WTC11 (cell line): ENCODE measurements around the gene ZNF385A. TPM values are rescaled to one million over a fixed set of nuclear protein-coding genes. Genes with fewer than 3 reads are reported as not detected.

Source experiments
- ATAC-seq: fragments of 200-7000 bp; cut with Tn5 transposase; 2 replicates; pipeline ENCODE4 v1.10.0; 2021; ENCODE audit warnings: mild to moderate bottlenecking, moderate library complexity
- CTCF ChIA-PET: fragments of 300-600 bp; sonication (Branson Sonifier 250); formaldehyde crosslinking; loops from one replicate; lab custom pipeline; 2021; ENCODE audit warnings: antibody characterized with exemption; lab: Charles Lee
- POLR2A ChIA-PET: fragments of 350-600 bp; sonication (Branson Sonifier 250); formaldehyde crosslinking; loops from one replicate; lab custom pipeline; 2021; ENCODE audit warnings: antibody characterized with exemption; lab: Charles Lee
- DNase-seq: peaks from one replicate; pipeline ENCODE4 v3.0.0; 2021; ENCODE audit warnings: low spot score
- H3K27ac Mint-ChIP-seq: 2 replicates; pipeline ENCODE4 v1.8.0; 2021; ENCODE audit warnings: mixed read lengths
- H3K27me3 Mint-ChIP-seq: 2 replicates; pipeline ENCODE4 v1.8.0; 2021; ENCODE audit warnings: low read depth, mild to moderate bottlenecking, moderate library complexity, mixed read lengths
- H3K36me3 Mint-ChIP-seq: 2 replicates; pipeline ENCODE4 v1.8.0; 2021; ENCODE audit warnings: mixed read lengths
- H3K4me1 Mint-ChIP-seq: 2 replicates; pipeline ENCODE4 v1.8.0; 2022; ENCODE audit warnings: mixed read lengths
- H3K4me3 Mint-ChIP-seq: 2 replicates; pipeline ENCODE4 v1.8.0; 2021; ENCODE audit warnings: mild to moderate bottlenecking, moderate library complexity, mixed read lengths
- H3K9me3 Mint-ChIP-seq: 2 replicates; pipeline ENCODE4 v1.8.0; 2021; ENCODE audit warnings: mixed read lengths
- ELF4 ChIP-seq: sonication (generic); formaldehyde crosslinking; IDR thresholded peaks from 2 replicates; pipeline ENCODE4 v1.8.1; 2022; ENCODE audit warnings: low read depth, mild to moderate bottlenecking, moderate library complexity, missing genetic modification reagents
- FOXK1 ChIP-seq: sonication (generic); formaldehyde crosslinking; IDR thresholded peaks from 2 replicates; pipeline ENCODE4 v1.8.0; 2022; ENCODE audit warnings: mild to moderate bottlenecking, moderate library complexity, missing genetic modification reagents
- FOXP4 ChIP-seq: sonication (generic); formaldehyde crosslinking; IDR thresholded peaks from 2 replicates; pipeline ENCODE4 v1.8.0; 2022; ENCODE audit warnings: mild to moderate bottlenecking, missing genetic modification reagents
- HMGXB4 ChIP-seq: sonication (generic); formaldehyde crosslinking; IDR thresholded peaks from 2 replicates; pipeline ENCODE4 v1.8.1; 2023; ENCODE audit warnings: mild to moderate bottlenecking, moderate library complexity, missing genetic modification reagents
- OVOL2 ChIP-seq: fragments of 250-450 bp; sonication (Bioruptor Pico); IDR thresholded peaks from 2 replicates; pipeline ENCODE4 v1.9.0; 2021; ENCODE audit warnings: mild to moderate bottlenecking, borderline replicate concordance
- RELA ChIP-seq: sonication (generic); formaldehyde crosslinking; IDR thresholded peaks from 2 replicates; pipeline ENCODE4 v1.8.1; 2022; ENCODE audit warnings: missing genetic modification reagents, mild to moderate bottlenecking, borderline replicate concordance
- RORB ChIP-seq: fragments of 250-450 bp; sonication (Bioruptor Pico); IDR thresholded peaks from 2 replicates; pipeline ENCODE4 v1.9.0; 2021; ENCODE audit warnings: mild to moderate bottlenecking
- USF1 ChIP-seq: sonication (generic); formaldehyde crosslinking; IDR thresholded peaks from 2 replicates; pipeline ENCODE4 v1.8.0; 2022; ENCODE audit warnings: mild to moderate bottlenecking, missing genetic modification reagents
- ZBTB43 ChIP-seq: sonication (generic); formaldehyde crosslinking; IDR thresholded peaks from 2 replicates; pipeline ENCODE4 v1.8.1; 2023; ENCODE audit warnings: mild to moderate bottlenecking, missing genetic modification reagents
- ZNF121 ChIP-seq: sonication (generic); formaldehyde crosslinking; IDR thresholded peaks from 2 replicates; pipeline ENCODE4 v1.8.0; 2023; ENCODE audit warnings: missing genetic modification reagents
- ZNF138 ChIP-seq: sonication (generic); formaldehyde crosslinking; conservative IDR thresholded peaks from 2 replicates; pipeline ENCODE4 v1.8.1; 2022; ENCODE audit warnings: mild to moderate bottlenecking, moderate library complexity, missing genetic modification reagents
- ZNF532 ChIP-seq: fragments of 250-450 bp; sonication (Bioruptor Pico); IDR thresholded peaks from 2 replicates; pipeline ENCODE4 v1.9.0; 2021; ENCODE audit warnings: mild to moderate bottlenecking, borderline replicate concordance
- total RNA-seq: library from RNA; stranded (reverse); gene quantifications from 3 replicates; pipeline ENCODE4 v1.2.3, GENCODE V29; 2021
- TF ChIP-seq, protein P1 (sequence below): sonication (generic); formaldehyde crosslinking; IDR thresholded peaks from 2 replicates; pipeline ENCODE4 v1.8.1; 2022; ENCODE audit warnings: mild to moderate bottlenecking, moderate library complexity, missing genetic modification reagents
- TF ChIP-seq, protein P2 (sequence below): sonication (generic); formaldehyde crosslinking; IDR thresholded peaks from 2 replicates; pipeline ENCODE4 v1.8.0; 2022; ENCODE audit warnings: missing genetic modification reagents

ZNF385A gene
- total RNA-seq, 1 experiment from 2014 or later = 23.5 TPM

- CTCF ChIA-PET = interaction anchor here (1.1 to 7.7 kb wide), 3 partner anchors 14 to 87 kb away, joined by 5 to 200 read pairs (median 13); partner anchors contain the start of gene COPZ1
- no peak for ATAC-seq
- Mint-ChIP-seq H3K36me3 (peaks cover 35% of the 10 kb centered on the region), H3K27ac (no peak overlapping the region), H3K27me3 (no peaks in the 10 kb centered on the region), H3K4me1 (peaks cover 5% of the 10 kb centered on the region), H3K9me3 (no peaks in the 10 kb centered on the region)
- DNase-seq = no peak
- TF ChIP-seq RORB (CRISPR knock-in tag) = no peak
- TF ChIP-seq FOXP4 (CRISPR knock-in tag) = no peak
- no peak for TF ChIP-seq ELF4 (CRISPR knock-in tag)
- TF ChIP-seq ZNF121 (CRISPR knock-in tag) = no peak
- TF ChIP-seq USF1 = no peak
- TF ChIP-seq ZBTB43 (CRISPR knock-in tag) = no peak
- TF ChIP-seq, all 79 proteins: peak for 0
- H3K4me3 Mint-ChIP-seq = no peak overlapping the region
- POLR2A ChIA-PET = no interaction called here
These were observed 45.7 kb downstream of the ZNF385A start for GRCh38 chr12:54338698-54339296.

DNA sequence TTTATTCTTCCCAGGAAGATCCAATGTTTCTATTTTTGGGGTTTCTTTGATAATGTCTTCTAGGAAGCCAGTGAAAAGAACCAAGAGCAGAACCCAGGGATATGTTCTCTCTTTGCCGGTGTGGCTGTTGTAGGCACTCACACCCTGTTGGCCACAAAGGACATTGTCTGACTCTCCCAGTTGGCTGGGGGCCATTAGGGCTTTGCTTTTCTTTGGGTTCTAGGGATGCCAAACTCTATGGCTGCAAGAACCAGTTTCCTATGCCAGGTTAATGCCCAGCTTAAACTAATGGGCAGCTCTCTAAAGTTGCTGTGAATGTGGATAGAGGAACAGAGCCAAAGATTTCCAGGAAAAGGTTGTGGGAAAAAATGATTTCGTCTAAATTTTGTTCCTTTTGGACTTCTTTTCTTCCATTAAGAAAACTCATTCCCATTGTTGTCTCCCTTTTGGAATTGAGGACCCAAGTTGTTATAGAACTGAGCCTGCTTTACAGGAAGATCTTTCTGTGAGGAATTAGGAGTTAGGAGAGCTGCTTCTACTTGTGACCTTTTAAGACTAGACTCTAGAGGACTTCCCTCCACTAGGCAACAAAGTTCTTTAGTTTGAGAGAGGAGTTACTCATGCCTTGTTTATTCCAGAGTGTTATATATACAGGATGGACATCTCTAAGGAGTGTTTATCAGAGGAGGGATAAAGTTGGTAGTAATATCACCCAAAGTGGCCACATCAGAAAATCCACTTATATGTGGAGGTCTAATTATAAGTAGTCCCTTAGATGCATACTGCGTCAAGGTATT lies 46.5 kb downstream of the ZNF385A start:
- no peaks in the 10 kb centered on the region for H3K27me3 Mint-ChIP-seq
- H3K4me1 Mint-ChIP-seq = peaks cover 5% of the 10 kb centered on the region
- no peak overlapping the region for H3K27ac Mint-ChIP-seq
- H3K36me3 Mint-ChIP-seq = peaks cover 27% of the 10 kb centered on the region
- H3K9me3 Mint-ChIP-seq = no peaks in the 10 kb centered on the region
- H3K4me3 Mint-ChIP-seq = no peak overlapping the region
- POLR2A ChIA-PET = interaction anchor here (1.0 to 1.3 kb wide), 3 partner anchors 14 to 58 kb away, joined by 4 read pairs; partner anchors contain the start of gene CBX5
- DNase-seq = no peak
- CTCF ChIA-PET = interaction anchor here (0.9 to 7.7 kb wide), 12 partner anchors 12 to 118 kb away, joined by 4 to 200 read pairs (median 14); partner anchors contain the start of gene COPZ1
- no peak for ATAC-seq
- TF ChIP-seq, protein P1, sequence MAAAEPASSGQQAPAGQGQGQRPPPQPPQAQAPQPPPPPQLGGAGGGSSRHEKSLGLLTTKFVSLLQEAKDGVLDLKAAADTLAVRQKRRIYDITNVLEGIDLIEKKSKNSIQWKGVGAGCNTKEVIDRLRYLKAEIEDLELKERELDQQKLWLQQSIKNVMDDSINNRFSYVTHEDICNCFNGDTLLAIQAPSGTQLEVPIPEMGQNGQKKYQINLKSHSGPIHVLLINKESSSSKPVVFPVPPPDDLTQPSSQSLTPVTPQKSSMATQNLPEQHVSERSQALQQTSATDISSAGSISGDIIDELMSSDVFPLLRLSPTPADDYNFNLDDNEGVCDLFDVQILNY (CRISPR knock-in tag) = no peak
- TF ChIP-seq OVOL2 (CRISPR knock-in tag) (no peak), FOXK1 (CRISPR knock-in tag) (no peak), HMGXB4 (CRISPR knock-in tag) (no peak), RELA (no peak), USF1 (no peak), ZNF138 (CRISPR knock-in tag) (no peak), ZNF532 (CRISPR knock-in tag) (no peak)
- TF ChIP-seq, protein P2, sequence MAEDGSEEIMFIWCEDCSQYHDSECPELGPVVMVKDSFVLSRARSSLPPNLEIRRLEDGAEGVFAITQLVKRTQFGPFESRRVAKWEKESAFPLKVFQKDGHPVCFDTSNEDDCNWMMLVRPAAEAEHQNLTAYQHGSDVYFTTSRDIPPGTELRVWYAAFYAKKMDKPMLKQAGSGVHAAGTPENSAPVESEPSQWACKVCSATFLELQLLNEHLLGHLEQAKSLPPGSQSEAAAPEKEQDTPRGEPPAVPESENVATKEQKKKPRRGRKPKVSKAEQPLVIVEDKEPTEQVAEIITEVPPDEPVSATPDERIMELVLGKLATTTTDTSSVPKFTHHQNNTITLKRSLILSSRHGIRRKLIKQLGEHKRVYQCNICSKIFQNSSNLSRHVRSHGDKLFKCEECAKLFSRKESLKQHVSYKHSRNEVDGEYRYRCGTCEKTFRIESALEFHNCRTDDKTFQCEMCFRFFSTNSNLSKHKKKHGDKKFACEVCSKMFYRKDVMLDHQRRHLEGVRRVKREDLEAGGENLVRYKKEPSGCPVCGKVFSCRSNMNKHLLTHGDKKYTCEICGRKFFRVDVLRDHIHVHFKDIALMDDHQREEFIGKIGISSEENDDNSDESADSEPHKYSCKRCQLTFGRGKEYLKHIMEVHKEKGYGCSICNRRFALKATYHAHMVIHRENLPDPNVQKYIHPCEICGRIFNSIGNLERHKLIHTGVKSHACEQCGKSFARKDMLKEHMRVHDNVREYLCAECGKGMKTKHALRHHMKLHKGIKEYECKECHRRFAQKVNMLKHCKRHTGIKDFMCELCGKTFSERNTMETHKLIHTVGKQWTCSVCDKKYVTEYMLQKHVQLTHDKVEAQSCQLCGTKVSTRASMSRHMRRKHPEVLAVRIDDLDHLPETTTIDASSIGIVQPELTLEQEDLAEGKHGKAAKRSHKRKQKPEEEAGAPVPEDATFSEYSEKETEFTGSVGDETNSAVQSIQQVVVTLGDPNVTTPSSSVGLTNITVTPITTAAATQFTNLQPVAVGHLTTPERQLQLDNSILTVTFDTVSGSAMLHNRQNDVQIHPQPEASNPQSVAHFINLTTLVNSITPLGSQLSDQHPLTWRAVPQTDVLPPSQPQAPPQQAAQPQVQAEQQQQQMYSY = no peak
